SK-N-SH treated with all-trans-retinoic acid at 6 μM for 48 hours (cell line): ENCODE results near the gene TSGA10IP.

ENCODE experiments used
- ESRRG ChIP-seq: fragments of 250-450 bp; sonication (Bioruptor Pico); IDR thresholded peaks from 2 replicates; pipeline ENCODE4 v1.6.1; 2021; ENCODE audit warnings: mild to moderate bottlenecking
- SNAI2 ChIP-seq: fragments of 250-450 bp; sonication (Bioruptor Pico); IDR thresholded peaks from 2 replicates; pipeline ENCODE4 v1.5.0; 2020; ENCODE audit warnings: mild to moderate bottlenecking, moderate library complexity

GRCh38 chr11:65960824-65961266 lies 15.6 kb downstream of the TSGA10IP start:
- TF ChIP-seq SNAI2 (CRISPR knock-in tag), result no peak
- TF ChIP-seq ESRRG, result no peak
